COR-L47 (cell line): ENCODE measurements around the gene TM4SF4.

Experiments
- DNase-seq: peaks from one replicate; lab custom pipeline; 2025; lab: John Stamatoyannopoulos, UW

The TM4SF4 gene

GRCh38 chr3:149481491-149481890 is 7.0 kb downstream of the TM4SF4 start:
- no peak for DNase-seq

- no peak for DNase-seq
Measured at GRCh38 chr3:149486726-149487125, 12.2 kb downstream of the TM4SF4 start.

- peak; percentile 13 for DNase-seq
Measured at GRCh38 chr3:149487598-149488197, 13.2 kb downstream of the TM4SF4 start.

- peak; percentile 17 for DNase-seq
Measured at GRCh38 chr3:149489060-149489690, 14.7 kb downstream of the TM4SF4 start.

GRCh38 chr3:149490260-149490971 is 15.9 kb downstream of the TM4SF4 start:
- DNase-seq = no peak

GRCh38 chr3:149493315-149494021 is 19.0 kb downstream of the TM4SF4 start:
- DNase-seq = no peak

GRCh38 chr3:149494022-149494758 is 19.7 kb downstream of the TM4SF4 start:
- DNase-seq = peak; percentile 33

GRCh38 chr3:149494759-149495580 is 20.5 kb downstream of the TM4SF4 start:
- no peak for DNase-seq

GRCh38 chr3:149495581-149496125 is 21.2 kb downstream of the TM4SF4 start:
- no peak for DNase-seq

- DNase-seq = no peak
Measured at GRCh38 chr3:149496891-149497290, 22.4 kb downstream of the TM4SF4 start.

- DNase-seq = no peak
Measured at GRCh38 chr3:149497966-149498670, 23.6 kb downstream of the TM4SF4 start.

- DNase-seq = no peak
Measured at GRCh38 chr3:149501524-149501923, 27.0 kb downstream of the TM4SF4 start.

GRCh38 chr3:149502438-149502837 is 27.9 kb downstream of the TM4SF4 start:
- DNase-seq = no peak

GRCh38 chr3:149506540-149506939 is 32.0 kb downstream of the TM4SF4 start:
- DNase-seq = no peak

GRCh38 chr3:149506965-149507364 is 32.5 kb downstream of the TM4SF4 start:
- no peak for DNase-seq

- no peak for DNase-seq
Measured at GRCh38 chr3:149507491-149508324, 33.2 kb downstream of the TM4SF4 start.

- no peak for DNase-seq
Measured at GRCh38 chr3:149509526-149509925, 35.0 kb downstream of the TM4SF4 start.

- no peak for DNase-seq
Measured at GRCh38 chr3:149510480-149510879, 36.0 kb downstream of the TM4SF4 start.

- no peak for DNase-seq
Measured at GRCh38 chr3:149511040-149511626, 36.6 kb downstream of the TM4SF4 start.
